Stimulated activated CD4-positive, alpha-beta T cell treated with anti-CD3 and anti-CD28 coated beads, Interleukin-15, amount 100 ng/mL, for 48 hours (primary cell): ENCODE measurements around the gene D2HGDH.
"Not testable (repeated sequence)": the region's sequence is repeated elsewhere in the genome, so short reads cannot be mapped to it uniquely, and the experiment has no call there.

Experiments used
- DNase-seq, 2 donors: peaks; one replicate each; pipeline ENCODE4 v3.0.0-alpha.2; 2020; ENCODE audit warnings: low read depth in 2 of 2

The D2HGDH gene

DNA sequence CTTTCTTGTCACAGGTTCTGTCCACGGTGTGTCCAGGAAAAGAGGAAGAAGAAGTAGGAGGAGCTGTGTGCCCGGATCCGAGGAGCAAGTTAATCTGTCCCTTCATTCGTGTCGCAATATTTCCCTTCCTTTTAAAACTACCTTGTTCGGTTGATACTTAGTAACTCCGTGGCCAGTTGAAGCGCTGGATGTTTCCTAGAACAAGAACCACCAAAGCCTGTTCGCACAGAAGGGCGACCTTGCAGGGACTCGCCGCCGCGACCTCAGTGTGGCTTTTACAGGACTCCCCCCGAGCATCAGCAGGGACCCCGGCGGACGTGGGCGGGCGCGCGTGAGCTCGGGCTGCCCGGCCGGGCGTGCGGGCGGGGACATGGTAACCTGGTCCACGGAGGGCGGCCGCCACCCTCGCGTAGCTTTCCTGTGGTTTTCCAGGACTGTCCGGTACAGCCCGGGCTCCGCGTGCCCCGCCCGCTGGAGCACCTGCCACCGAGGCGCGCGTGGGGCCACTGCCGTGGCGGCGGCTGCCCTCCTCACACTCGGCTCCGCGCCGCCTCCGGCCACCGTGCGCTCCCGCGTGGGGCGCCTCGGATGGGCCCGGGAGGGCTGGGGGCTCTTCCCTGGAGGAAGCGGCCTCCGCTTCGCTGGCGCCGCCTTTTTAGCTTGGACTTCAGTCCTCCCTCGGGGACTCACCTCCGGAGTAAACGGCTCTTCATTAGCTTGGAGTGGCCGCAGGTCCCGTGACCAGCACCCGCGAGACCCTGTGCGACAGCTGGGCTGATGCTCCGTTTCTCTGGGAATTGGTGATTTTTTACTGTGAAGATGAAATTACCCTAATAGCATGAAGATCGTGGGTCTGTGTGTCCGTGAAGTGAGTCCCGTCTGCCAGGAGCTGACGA lies 9.2 kb upstream of the D2HGDH start:
- DNase-seq = no peak

DNA sequence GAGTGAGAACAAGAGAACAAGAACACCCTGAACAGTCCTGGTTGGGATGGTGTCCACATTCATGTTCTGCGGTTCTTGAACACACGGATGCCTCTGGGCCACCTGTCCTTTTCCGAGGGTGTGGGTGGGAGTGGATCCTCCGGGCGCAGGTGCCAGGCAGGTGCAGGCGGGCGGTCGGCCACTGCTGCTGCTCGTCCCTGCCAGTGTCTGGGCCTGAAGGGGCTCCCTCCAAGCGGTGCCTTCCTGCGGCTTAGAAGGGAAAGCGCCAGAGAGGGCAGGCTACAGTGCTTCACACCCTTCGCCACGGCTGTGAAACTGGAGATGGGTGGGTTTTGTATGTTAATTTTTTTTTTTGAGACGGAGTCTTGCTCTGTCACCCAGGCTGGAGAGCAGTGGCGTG lies 8.0 kb upstream of the D2HGDH start:
- DNase-seq = no peak

DNA sequence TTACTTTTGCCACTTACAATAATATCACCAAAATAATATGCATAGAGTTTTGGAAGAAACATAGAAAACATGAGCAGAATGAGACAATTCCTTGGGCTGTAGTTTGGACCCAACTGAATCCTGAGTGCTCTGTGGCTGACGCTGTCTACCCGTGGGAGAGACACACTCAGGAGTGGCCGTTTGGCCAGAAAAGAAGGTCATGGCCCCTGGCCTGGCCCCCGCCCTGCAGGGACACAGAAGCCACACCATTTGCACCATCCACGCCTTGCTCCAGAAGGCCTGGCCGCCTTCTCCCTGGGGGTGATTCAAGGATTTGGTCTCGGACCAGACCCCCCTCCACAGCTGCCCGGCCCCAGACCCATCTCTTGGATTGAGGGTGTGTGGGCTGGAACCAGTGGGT lies 6.4 kb upstream of the D2HGDH start:
- DNase-seq = no peak

DNA sequence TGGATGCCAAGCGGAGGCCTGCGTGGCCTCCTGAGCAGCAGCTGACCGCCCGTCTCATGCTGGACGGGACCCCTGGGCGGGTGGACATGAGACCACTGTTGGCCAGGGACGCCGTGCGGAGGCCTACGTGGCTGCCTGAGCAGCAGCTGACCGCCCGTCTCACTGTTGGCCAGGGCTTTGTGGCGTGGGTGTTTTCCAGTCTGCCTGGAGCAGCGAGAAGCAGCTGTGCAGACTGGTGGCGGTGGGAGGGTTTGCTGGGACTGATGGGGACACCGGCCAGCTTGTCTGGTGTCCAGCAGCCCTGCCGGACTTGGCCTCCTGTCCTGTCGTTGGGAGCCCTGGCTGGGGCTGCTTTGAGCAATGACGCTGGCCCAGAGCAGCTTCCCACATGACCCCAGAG lies 5.8 kb upstream of the D2HGDH start:
- DNase-seq = no peak

DNA sequence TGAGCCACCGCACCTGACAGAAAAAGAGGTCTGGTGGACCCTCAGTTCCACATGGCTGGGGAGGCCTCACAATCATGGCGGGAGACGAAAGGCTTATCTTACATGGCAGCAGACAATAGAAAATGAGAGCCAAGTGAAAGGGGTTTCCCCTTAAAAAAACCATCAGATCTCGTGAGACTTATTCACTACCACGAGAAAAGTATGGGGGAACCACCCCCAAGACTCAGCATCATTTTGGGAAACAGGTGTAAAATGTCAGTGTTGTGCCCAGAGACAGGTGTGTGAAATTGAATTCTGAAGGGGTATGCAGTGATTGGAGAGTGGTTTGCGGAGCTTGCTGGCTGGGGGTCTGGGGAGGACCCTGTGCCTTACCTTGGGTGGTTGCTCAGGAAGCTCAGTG lies 4.6 kb upstream of the D2HGDH start:
- DNase-seq = no peak

DNA sequence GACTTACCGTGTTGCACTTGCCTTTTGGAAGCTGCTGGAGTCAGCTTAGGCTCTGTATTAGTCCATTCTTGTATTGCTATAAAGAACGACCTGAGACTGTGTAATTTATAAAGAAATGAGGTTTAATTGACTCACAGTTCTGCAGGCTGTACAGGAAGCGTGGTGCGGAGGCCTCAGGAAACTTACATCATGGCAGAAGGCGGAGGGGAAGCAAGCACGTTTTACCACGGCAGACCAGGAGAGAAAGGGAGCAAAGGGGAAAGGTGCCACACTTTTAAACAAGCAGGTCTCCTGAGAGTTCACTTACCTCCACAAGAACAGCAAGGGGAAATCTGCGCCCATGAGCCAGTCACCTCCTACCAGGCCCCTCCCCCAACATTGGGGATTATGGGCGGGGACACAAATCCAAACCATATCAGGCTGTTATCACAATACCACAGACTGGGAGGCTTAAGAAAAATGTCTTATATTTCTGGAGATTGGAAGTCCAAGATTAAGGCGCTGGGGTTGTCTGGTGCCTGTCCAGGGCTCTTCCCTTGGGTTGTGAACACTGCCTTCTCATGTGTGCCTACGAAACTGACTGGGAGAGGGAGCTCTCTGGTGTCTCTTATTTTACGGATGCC lies 3.6 kb upstream of the D2HGDH start:
- peak in 1 of 2 donors; percentile 31 for DNase-seq

DNA sequence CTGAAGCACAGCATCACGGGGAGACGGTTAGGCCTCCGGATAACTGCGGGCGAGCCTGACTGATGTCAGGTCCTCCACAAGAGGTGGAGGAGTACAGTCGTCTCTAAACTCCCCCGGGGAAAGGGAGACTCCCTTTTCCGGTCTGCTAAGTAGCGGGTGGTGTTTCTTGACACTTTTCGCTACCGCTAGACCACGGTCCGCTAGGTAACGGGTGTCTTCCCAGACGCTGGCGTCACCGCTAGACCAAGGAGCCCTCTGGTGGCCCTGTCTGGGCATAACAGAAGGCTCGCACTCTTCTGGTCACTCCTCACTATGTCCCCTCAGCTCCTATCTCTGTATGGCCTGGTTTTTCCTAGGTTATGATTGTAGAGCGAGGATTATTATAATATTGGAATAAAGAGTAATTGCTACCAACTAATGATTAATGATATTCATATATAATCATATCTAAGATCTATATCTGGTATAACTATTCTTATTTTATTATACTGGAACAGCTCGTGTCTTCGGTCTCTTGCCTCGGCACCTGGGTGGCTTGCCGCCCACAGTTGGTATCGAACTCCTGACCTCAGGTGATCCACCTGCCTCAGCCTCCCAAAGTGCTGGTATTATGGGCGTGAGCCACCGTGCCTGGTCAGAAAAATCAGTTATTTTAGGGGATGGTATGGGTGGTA lies 1.8 kb upstream of the D2HGDH start:
- peak; percentile 44 to 61 for DNase-seq

DNA sequence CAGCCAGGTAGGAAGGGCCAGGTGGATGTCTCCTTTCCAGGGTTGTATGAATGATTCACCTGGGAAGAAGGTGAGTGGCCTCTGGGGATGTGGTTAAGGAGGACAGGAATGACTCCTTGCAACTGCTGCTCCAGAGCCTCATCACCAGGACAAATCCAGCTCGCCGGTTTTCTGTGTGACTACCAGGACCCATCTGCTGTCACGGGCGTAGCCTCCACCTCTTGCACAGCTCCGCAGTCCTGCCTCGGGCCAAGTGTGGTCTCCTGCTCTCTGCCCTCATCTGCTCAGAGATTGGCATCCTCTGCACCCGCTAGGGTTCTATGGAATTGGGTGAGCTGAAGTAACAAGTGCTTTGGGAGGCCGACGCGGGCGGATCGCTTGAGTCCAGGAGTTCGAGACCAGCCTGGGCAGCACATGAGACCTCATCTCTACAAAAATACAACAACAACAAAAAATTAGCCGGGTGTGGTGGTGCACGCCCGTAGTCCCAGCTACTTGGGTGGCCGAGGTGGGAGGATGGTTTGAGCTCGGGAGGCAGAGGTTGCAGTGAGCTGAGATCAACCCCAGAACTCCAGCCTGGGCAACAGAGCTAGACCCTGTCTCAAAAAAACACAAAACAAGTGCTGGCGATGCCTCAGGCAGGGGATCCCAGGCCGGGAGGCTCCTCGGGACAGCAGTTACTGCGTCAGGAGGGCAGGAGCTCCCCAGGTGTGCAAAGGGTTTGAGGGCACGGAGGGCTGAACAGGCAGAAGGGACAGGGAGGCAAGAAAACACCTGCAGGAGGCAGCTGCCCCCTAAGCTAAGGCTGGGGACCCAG lies 831 bp upstream of the D2HGDH start:
- DNase-seq = no peak

DNA sequence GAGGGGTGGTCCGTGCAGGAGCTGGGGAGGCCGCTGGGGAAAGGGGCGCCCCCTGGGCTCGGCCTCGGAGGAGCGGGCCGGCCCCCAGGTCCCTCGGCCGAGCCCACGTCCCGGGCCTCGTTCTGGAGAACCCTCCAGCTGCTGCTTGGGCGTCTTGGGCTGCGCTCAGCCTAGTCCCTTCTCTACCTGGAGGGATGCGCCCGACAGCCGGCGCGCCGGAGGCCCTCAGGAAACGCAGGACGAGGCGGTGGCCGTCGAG lies 293 bp upstream of the D2HGDH start:
- no peak for DNase-seq

DNA sequence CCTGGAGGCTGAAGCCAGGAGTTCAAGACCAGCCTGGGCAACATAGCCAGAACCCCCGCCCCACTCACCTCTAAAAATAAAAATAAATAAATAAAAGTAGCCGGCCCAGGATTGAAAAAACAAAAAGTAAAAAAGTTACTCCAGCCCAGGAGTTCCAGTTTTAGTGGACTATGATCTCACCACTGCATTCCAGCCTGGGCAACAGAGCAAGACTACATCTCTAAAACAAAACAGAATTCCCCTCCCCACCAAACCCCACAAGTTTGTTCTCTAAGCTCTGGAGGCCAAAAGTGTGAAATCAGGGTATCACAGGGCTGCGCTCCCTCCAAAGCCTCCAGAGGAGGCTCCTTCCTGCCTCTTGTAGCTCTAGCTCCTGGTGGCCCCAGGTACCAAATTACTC lies 1.7 kb downstream of the D2HGDH start:
- no peak for DNase-seq

DNA sequence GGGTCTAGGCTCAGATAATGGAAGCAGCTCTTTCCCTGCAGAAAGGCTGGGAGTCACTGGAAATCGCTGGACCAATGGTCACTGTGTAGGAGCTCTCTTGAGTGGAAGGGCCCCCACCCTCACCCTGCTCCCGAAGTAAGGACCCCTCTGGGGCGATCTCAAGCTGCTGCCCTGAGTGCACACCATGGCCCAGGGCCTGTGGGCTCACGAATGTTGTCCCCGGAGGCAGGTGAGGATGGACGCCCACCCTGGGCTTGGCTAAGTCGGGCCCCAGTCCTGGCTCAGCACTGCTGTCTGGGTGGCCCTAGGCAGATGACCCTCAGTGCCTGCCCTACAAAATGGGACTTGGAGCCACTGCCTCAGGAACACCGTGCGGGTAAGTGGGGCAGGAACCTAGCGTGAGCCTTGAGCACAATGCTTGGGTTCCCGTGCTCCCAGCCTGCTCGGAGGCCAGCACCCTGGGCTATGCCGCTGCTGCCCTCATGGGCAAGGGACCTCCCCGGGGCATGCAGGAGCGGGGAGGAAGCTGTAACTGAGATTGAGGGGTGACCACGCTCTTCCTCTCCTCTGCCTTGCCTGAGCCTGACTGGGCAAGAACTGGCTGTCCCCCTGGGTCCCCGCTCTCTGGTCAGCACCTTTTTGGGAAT lies 3.7 kb downstream of the D2HGDH start:
- no peak for DNase-seq

DNA sequence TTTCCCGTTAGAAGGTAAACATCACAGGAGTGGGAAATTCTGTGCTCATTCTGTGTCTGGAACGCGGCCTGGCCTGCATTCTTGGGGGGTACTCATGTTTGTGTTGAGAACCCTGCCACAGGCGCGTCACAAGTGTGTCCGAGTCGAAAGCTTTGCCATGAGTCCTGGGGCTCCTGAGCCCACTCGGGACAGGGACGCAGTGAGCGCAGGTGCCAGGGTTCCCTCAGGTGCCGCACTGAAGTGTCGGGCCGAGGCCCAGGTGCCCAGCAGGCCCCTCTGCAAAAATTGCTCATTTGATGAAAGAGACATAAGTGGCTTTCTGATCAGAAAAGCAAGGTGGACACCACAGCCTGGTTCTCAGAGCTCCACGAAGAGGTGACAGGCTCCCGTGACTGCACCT lies 4.7 kb downstream of the D2HGDH start:
- no peak for DNase-seq

DNA sequence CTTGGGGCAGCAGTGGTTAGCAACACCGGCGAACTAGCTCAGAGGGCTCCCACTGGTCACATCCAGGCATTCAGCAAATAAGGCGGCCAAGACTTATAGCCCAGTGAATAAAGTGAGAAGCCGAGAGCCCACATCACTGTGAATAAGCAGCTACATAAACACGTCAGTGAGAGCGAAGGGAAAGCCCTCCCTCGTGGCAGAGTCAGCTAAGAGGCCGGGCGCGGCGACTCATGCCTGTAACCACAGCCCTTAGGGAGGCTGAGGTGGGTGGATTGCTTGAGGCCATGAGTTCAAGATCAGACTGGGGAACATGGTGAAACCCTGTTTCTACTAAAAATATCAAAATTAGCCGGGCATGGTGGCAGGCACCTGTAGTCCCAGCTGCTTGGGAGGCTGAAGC lies 5.2 kb downstream of the D2HGDH start:
- DNase-seq = peak; percentile 74 to 75

DNA sequence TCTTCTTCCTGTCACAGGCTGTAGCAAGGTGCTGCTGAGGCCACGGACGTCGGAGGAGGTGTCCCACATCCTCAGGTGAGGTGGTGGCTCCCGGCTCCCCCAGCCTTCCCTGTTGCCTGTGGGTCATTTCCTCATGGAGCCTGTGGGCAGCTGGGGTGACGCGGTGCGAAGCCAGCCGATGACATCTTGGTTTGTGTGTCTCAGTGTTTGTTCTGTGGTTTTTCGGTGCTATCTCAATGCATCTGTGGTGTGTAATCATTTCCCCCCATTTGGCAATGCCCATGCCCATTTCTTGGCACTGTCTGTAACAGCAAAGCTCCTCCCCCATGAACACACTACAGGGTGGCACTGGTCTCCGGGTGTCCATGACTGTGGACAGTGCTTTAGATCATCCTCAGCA lies 6.6 kb downstream of the D2HGDH start:
- no peak for DNase-seq

DNA sequence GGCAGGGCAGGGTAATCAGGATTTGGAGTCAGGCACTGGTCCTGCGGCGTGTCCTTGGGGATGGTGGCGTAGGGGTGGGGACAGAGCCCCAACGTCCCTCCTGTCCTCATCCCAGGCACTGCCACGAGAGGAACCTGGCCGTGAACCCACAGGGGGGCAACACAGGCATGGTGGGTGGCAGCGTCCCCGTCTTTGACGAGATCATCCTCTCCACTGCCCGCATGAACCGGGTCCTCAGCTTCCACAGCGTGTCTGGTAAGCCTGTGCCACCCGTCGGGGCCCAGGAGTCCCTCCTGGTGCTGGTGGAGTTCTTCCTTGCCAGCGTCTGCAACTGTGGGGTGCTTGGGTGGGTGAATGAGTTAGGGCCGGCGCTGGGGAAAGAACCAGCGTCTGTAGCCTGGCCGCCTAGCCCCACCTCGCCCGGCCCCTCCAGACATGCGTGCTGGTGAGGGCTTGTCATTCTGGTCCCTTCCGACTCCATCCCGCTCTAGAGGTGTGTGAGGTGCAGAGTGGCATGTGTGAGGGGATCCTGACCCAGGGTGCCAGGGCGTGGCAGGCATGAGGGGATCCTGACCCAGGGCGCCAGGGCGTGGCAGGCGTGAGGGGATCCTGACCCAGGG lies 8.0 kb downstream of the D2HGDH start:
- DNase-seq = no peak

DNA sequence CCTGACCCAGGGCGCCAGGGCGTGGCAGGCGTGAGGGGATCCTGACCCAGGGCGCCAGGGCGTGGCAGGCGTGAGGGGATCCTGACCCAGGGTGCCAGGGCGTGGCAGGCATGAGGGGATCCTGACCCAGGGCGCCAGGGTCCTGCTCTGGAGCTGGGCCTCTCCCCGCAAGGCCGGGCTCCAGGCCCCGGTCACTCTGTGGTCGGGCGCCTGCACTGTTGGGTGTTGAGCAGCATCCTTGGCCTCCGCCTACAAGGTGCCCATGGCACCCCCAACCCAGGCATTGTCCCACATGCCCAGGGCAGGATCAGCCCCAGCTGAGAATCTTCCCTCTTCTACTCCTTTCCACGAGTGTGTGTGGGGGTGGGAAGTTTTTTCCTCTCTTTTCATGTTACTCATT lies 8.6 kb downstream of the D2HGDH start:
- DNase-seq = not testable (repeated sequence)

DNA sequence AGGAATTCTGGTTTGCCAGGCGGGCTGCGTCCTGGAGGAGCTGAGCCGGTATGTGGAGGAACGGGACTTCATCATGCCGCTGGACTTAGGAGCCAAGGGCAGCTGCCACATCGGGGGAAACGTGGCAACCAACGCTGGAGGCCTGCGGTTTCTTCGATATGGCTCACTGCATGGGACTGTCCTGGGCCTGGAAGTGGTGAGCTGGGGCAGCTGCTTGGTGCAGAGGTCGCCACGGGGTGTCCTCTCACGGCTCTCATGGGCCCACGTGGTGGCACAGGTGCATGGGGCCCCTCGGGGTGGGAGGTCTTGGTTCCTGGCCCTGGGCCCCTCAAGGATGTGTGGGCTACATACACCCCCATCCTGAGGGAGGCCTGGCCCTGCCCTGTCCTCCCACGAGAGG lies 9.2 kb downstream of the D2HGDH start:
- no peak for DNase-seq

DNA sequence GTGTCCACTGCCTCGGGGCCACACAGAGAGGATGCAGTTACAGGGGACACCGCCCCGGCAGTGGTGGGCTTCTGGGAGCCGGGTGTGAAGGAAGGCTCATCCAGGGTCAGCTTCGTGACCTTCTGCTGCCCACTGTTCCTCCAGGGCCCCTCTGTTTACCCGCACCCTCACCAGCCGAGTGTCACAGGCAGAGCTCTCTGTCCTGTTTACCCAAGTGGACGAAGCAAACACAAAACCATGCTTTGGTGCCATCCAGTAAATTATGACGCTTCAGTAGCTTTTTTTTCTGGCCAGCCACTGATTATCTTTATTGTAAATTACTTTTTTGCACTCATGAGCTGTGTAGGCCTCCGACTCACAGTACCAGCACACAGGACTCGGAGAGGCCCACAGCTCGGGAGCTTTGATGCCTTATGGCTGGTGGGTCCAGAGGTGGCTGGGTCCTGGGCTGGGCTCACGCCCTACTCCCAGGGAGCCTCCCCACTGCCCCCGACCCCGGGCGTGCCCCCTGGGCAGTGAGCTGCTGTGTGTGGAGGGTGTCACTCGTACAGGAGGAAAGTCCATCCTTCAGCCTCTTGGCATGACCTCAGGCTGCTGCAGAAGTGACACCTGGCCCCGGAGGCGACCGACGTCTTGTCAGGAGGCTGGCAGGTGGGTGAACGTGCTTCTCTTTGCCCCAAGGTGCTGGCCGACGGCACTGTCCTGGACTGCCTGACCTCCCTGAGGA lies 9.8 kb downstream of the D2HGDH start:
- no peak for DNase-seq

DNA sequence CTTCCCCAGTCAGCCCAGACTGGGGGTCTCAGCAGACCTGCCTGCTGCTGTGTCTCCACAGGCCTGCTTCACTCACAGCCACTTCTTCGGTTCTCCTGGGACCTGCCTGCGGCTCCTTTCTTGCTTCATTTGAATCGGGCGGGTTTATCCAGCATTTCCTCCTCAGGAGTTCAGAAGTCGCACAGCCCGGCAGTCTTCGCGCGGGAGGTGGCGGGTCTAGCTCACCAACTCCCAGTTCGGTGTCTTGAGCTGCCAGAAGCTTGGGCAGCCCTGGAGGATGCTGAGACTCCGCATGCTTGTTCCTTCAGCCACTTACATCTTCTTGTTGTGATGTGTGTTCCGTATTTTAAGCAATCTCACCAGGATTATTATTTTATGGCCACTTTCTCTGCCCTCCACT lies 10.8 kb downstream of the D2HGDH start:
- DNase-seq = no peak

DNA sequence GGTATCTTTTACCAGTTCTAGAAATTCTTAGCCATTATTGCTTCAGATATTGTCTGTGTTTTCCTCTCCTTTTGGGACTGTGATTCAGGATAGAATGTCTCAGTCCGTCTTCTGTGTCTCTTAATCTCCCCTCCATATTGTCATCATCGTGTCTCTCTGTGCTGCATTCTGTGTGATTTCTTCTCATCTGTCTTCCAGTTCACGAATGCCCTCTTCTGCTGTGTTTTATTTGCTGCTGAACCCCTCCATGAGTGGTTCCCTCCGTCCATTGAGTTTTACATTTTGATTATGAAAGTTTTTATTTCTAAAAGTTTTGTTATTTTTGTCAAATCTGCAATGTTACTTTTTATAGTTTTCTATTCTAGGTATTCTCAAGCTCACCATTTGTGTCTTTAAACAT lies 11.7 kb downstream of the D2HGDH start:
- DNase-seq = no peak
